ENCODE data around the gene WDFY3.

DNA sequence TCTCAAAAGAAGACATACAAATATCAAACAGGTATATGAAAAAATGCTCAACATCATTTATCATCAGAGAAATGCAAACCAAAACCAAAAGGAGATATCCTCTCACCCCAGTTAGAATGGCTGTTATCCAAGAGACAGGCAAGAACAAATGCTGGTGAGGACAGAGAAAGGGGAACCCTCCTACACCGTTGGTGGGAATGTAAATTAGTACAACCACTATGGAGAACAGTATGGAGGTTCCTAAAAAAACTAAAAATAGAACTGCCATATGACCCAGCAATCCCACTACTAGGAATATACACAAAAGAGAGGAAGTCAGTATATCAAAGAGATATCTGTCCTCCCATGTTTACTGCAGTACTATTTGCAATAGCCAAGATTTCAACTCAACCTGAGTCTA is 300.1 kb downstream of the WDFY3 start:
- TF ChIP-seq, protein P1, sequence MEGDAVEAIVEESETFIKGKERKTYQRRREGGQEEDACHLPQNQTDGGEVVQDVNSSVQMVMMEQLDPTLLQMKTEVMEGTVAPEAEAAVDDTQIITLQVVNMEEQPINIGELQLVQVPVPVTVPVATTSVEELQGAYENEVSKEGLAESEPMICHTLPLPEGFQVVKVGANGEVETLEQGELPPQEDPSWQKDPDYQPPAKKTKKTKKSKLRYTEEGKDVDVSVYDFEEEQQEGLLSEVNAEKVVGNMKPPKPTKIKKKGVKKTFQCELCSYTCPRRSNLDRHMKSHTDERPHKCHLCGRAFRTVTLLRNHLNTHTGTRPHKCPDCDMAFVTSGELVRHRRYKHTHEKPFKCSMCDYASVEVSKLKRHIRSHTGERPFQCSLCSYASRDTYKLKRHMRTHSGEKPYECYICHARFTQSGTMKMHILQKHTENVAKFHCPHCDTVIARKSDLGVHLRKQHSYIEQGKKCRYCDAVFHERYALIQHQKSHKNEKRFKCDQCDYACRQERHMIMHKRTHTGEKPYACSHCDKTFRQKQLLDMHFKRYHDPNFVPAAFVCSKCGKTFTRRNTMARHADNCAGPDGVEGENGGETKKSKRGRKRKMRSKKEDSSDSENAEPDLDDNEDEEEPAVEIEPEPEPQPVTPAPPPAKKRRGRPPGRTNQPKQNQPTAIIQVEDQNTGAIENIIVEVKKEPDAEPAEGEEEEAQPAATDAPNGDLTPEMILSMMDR (IDR thresholded peaks at IDR 0.05) = no peak
- TF ChIP-seq EZH2 (IDR thresholded peaks at IDR 0.05; ENCODE audit: borderline replicate concordance, insufficient read depth, low read depth, low read length, poor library complexity, severe bottlenecking) = no peak

Measured in B cell (primary cell).